ENCODE results near the gene ACADM.
A peak's percentile ranks its signal among the peaks of the same experiment; 100 is the strongest.
"Not testable (repeated sequence)": the region's sequence is repeated elsewhere in the genome, so short reads cannot be mapped to it uniquely, and the experiment has no call there.

The ACADM gene

GRCh38 chr1:75724472-75725022, at the start of gene ACADM:
ACADM (plus strand) TSS chr1:75724709; CDS start chr1:75724788, 79 bp downstream.
- no peak for DNase-seq (ENCODE audit: low read depth)

GRCh38 chr1:75677443-75677842, 47.1 kb upstream of the ACADM start:
- no peak for DNase-seq (ENCODE audit: low read depth)
- no peak for TF ChIP-seq CTCF (conservative IDR thresholded peaks at IDR 0.05; ENCODE audit: low read depth, low read length)
- no peak overlapping the region for H3K4me3 ChIP-seq (ENCODE audit: low read length)

More at GRCh38 chr1:75724472-75725022, at the start of gene ACADM:
- TF ChIP-seq CTCF (conservative IDR thresholded peaks at IDR 0.05; ENCODE audit: low read depth, low read length): no peak
- peak within 1 kb of the TSS; percentile 89 for H3K4me3 ChIP-seq (ENCODE audit: low read length)

- H3K4me3 ChIP-seq (ENCODE audit: low read length); DNase-seq (ENCODE audit: low read depth): not testable (repeated sequence)
Observed at GRCh38 chr1:75677964-75678363, 46.5 kb upstream of the ACADM start.

GRCh38 chr1:75690547-75690946, 34.0 kb upstream of the ACADM start:
- DNase-seq (ENCODE audit: low read depth): no peak
- H3K4me3 ChIP-seq (ENCODE audit: low read length): no peak overlapping the region
- no peak for TF ChIP-seq CTCF (conservative IDR thresholded peaks at IDR 0.05; ENCODE audit: low read depth, low read length)

- DNase-seq (ENCODE audit: low read depth): no peak
- H3K4me3 ChIP-seq (ENCODE audit: low read length): no peak overlapping the region
- TF ChIP-seq CTCF (conservative IDR thresholded peaks at IDR 0.05; ENCODE audit: low read depth, low read length): no peak
Observed at GRCh38 chr1:75693551-75693950, 31.0 kb upstream of the ACADM start.

GRCh38 chr1:75696000-75696399, 28.5 kb upstream of the ACADM start:
- H3K4me3 ChIP-seq (ENCODE audit: low read length): no peak overlapping the region
- no peak for DNase-seq (ENCODE audit: low read depth)
- no peak for TF ChIP-seq CTCF (conservative IDR thresholded peaks at IDR 0.05; ENCODE audit: low read depth, low read length)

- no peak overlapping the region for H3K4me3 ChIP-seq (ENCODE audit: low read length)
- no peak for TF ChIP-seq CTCF (conservative IDR thresholded peaks at IDR 0.05; ENCODE audit: low read depth, low read length)
- no peak for DNase-seq (ENCODE audit: low read depth)
Observed at GRCh38 chr1:75707191-75707590, 17.3 kb upstream of the ACADM start.

GRCh38 chr1:75708910-75709309, 15.6 kb upstream of the ACADM start:
- H3K4me3 ChIP-seq (ENCODE audit: low read length): no peak overlapping the region
- DNase-seq (ENCODE audit: low read depth): no peak
- no peak for TF ChIP-seq CTCF (conservative IDR thresholded peaks at IDR 0.05; ENCODE audit: low read depth, low read length)
